Activated CD8-positive, alpha-beta T cell treated with anti-CD3 and anti-CD28 coated beads, Interleukin-2, amount 10 ng/mL, durations not matched to agents 7 days and 5 days (primary cell): Measurements from ENCODE around the gene KCNS3. TPM values are rescaled to one million over a fixed set of nuclear protein-coding genes. Genes with fewer than 3 reads are reported as not detected.
A peak's percentile ranks its signal among the peaks of the same experiment; 100 is the strongest.

Source experiments
- ATAC-seq: fragments of 150-1000 bp; cut with Tn5 transposase; one replicate; pipeline ENCODE4 v1.10.0; 2021; ENCODE audit warnings: moderate library complexity
- CTCF ChIA-PET: fragments of 350-600 bp; sonication (Branson Sonifier 250); formaldehyde crosslinking; loops from one replicate; lab custom pipeline; 2021; ENCODE audit warnings: antibody characterized with exemption; lab: Charles Lee
- POLR2A ChIA-PET: fragments of 350-600 bp; sonication (Branson Sonifier 250); formaldehyde crosslinking; loops from one replicate; lab custom pipeline; 2021; ENCODE audit warnings: antibody characterized with exemption; lab: Charles Lee
- DNase-seq: peaks from one replicate; pipeline ENCODE4 v3.0.0-alpha.2; 2020
- H3K27ac Mint-ChIP-seq: one replicate; pipeline ENCODE4 v1.8.0; 2021; ENCODE audit warnings: mild to moderate bottlenecking, mixed read lengths
- H3K27me3 Mint-ChIP-seq: one replicate; pipeline ENCODE4 v1.8.0; 2021; ENCODE audit warnings: low read depth, mixed read lengths
- H3K36me3 Mint-ChIP-seq: one replicate; pipeline ENCODE4 v1.8.0; 2021; ENCODE audit warnings: low read depth, mixed read lengths
- H3K4me1 Mint-ChIP-seq: one replicate; pipeline ENCODE4 v1.8.0; 2021; ENCODE audit warnings: low read depth, mixed read lengths
- H3K4me3 Mint-ChIP-seq: one replicate; pipeline ENCODE4 v1.8.0; 2021; ENCODE audit warnings: mild to moderate bottlenecking, mixed read lengths
- H3K9me3 Mint-ChIP-seq: one replicate; pipeline ENCODE4 v1.8.0; 2022; ENCODE audit warnings: mixed read lengths; ENCODE audit not compliant: insufficient read depth
- total RNA-seq, 2 experiments: library from RNA; stranded (reverse); gene quantifications; one replicate each; pipeline ENCODE4 v1.2.3, GENCODE V29; 2021

Gene KCNS3
- total RNA-seq = not detected

DNA sequence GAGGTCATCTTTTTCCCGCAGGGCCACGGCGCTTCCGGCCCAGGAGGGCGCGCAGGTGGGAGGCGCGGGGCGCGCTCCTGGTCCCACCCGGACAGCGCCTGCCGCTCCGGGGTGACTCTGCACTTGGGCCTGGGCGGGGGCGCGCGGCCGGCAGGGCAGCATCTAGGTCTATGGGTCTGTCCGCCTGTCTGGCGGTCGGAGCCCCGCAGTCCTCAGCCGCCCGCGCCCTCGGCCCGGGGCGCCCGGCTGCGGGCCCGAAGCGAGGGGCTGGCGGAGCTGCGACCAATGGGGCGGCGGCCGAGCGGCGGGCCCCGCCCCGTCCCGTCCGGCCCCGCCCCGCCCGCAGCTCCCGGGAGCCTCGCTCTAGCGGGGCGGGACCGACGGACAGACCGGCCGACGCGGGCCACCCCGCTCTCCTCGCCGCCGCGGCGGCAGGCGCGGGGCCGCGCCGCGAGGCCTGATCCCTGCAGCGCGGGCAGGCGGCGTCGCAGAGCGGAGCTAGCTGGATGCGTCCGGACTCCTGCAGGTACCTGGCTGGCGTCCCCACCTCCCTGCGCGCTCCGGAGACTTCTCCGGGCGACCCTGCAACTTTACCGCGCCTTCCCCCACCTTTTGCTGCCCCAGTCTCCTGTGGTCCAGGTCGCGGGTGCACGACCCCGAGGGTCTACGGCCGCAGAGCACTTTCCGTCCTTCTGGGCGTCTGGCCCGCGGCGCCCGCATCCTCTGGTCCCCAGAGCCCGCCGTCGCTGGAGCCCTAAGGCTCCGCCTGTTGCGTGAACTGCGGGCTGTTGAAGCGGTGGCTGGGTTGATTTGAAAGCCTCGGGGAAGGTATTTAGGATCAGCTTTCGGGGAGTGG is at the start of gene KCNS3:
Gene KCNS3 (plus strand): TSS at position 387 of the 856 bp plus-strand sequence. CDS start 52,342 bp downstream, outside the sequence.
- ATAC-seq (peak; percentile 92), DNase-seq (peak; percentile 21)
- CTCF ChIA-PET = no interaction called here
- Mint-ChIP-seq H3K36me3 (no peaks in the 10 kb centered on the region), H3K4me1 (peaks cover 11% of the 10 kb centered on the region), H3K27ac (no peak within 1 kb of the TSS), H3K27me3 (peaks cover 60% of the 10 kb centered on the region), H3K4me3 (peak within 1 kb of the TSS; percentile 64), H3K9me3 (no peaks in the 10 kb centered on the region)
- POLR2A ChIA-PET = no interaction called here

GRCh38 chr2:17830053-17831034 is 48.1 kb upstream of the KCNS3 start:
- Mint-ChIP-seq H3K36me3 (no peaks in the 10 kb centered on the region), H3K27me3 (peaks cover 39% of the 10 kb centered on the region), H3K9me3 (no peaks in the 10 kb centered on the region), H3K4me3 (no peak overlapping the region), H3K27ac (no peak overlapping the region), H3K4me1 (peaks cover 3% of the 10 kb centered on the region)
- ChIA-PET POLR2A (no interaction called here), CTCF (interaction anchor here (1.1 to 2.1 kb wide), 5 partner anchors 15 to 184 kb away, joined by 3 to 9 read pairs (median 5); no protein-coding TSS in a partner anchor)
- ATAC-seq (peak; percentile 86), DNase-seq (peak; percentile 60)

DNA sequence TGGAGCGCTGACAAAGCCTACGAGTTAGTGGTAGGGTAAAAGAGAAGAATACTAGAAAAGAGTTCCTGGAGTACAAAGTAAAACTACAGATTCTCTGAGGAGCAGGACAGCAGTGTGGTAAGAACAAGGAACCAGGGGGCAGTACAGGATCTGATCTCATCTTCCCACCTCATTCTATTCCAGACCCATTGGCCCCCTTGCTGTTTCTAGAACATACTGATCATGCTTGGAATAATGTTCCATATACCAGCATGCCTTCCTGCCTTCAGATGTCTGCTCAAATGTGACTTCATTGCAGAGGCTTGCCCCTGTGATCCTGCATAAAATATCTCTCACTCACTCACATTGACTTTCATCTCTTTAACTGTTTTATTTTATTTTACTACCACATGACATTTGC is 43.0 kb upstream of the KCNS3 start:
- H3K36me3 Mint-ChIP-seq = no peaks in the 10 kb centered on the region
- H3K27ac Mint-ChIP-seq = no peak overlapping the region
- no peaks in the 10 kb centered on the region for H3K9me3 Mint-ChIP-seq
- POLR2A ChIA-PET = no interaction called here
- ATAC-seq (no peak), DNase-seq (no peak)
- H3K27me3 Mint-ChIP-seq = peaks cover 37% of the 10 kb centered on the region
- H3K4me3 Mint-ChIP-seq = no peak overlapping the region
- H3K4me1 Mint-ChIP-seq = peaks cover 3% of the 10 kb centered on the region
- CTCF ChIA-PET = no interaction called here

GRCh38 chr2:17839959-17840358 is 38.5 kb upstream of the KCNS3 start:
- CTCF ChIA-PET = no interaction called here
- Mint-ChIP-seq H3K4me3 (no peak overlapping the region), H3K27me3 (peaks cover 27% of the 10 kb centered on the region), H3K4me1 (no peaks in the 10 kb centered on the region), H3K9me3 (no peaks in the 10 kb centered on the region), H3K27ac (no peak overlapping the region), H3K36me3 (no peaks in the 10 kb centered on the region)
- POLR2A ChIA-PET = no interaction called here
- ATAC-seq (no peak), DNase-seq (no peak)

DNA sequence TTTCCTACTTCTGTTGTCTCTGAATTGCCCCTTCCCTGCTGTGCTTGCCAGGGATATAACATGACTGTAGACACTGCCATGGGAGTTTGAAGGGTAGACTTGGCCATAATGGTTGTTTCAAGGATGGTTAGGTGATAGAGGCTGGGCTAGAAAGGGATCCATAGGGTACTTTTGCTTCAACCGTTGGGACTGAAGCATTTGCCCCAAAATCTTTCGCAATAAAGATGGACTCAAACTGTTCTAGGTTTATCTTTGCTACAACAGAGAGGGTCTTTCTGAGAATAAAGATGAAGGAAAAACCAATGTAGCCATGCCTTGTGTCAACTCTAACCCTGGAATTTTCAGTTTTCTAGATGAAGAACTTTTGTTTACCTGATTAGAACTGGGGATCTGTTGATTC is 35.0 kb upstream of the KCNS3 start:
- ATAC-seq = no peak
- Mint-ChIP-seq H3K36me3 (no peaks in the 10 kb centered on the region), H3K4me3 (no peak overlapping the region), H3K4me1 (no peaks in the 10 kb centered on the region), H3K27ac (no peak overlapping the region), H3K9me3 (no peaks in the 10 kb centered on the region), H3K27me3 (peaks cover 20% of the 10 kb centered on the region)
- POLR2A ChIA-PET = no interaction called here
- CTCF ChIA-PET = no interaction called here
- no peak for DNase-seq

DNA sequence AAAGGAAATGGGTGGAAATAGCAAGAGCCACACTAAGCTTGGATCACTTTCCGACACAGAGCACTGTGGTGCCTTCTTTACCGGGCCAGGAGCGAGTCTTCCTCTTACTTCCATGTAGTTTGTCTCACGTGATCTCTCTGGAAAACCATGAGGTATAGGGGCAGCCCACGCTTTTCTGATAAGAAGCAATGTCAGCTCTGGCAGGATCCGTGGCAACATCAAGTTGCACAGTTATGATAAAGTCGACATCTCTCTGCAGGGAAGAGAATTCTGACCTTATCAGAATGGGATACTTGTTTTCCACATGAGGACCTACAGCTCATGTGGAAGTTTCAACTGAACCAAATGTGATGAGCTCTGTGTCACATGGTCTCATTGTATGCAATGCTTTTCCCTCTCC is 32.7 kb upstream of the KCNS3 start:
- H3K9me3 Mint-ChIP-seq = no peaks in the 10 kb centered on the region
- ChIA-PET CTCF (interaction anchor here (0.6 to 1.4 kb wide), 2 partner anchors 15 to 43 kb away, joined by 3 to 6 read pairs; no protein-coding TSS in a partner anchor), POLR2A (interaction anchor here (0.6 kb wide), 1 partner anchor 26 kb away, joined by 3 read pairs; no protein-coding TSS in a partner anchor)
- peaks cover 14% of the 10 kb centered on the region for H3K27me3 Mint-ChIP-seq
- H3K27ac Mint-ChIP-seq = no peak overlapping the region
- DNase-seq = no peak
- no peak for ATAC-seq
- H3K4me1 Mint-ChIP-seq = no peaks in the 10 kb centered on the region
- no peak overlapping the region for H3K4me3 Mint-ChIP-seq
- H3K36me3 Mint-ChIP-seq = no peaks in the 10 kb centered on the region

- ChIA-PET POLR2A (no interaction called here), CTCF (no interaction called here)
- DNase-seq (no peak), ATAC-seq (no peak)
- H3K27me3 Mint-ChIP-seq = peaks cover 11% of the 10 kb centered on the region
- H3K36me3 Mint-ChIP-seq = no peaks in the 10 kb centered on the region
- no peaks in the 10 kb centered on the region for H3K9me3 Mint-ChIP-seq
- no peak overlapping the region for H3K27ac Mint-ChIP-seq
- H3K4me3 Mint-ChIP-seq = no peak overlapping the region
- no peaks in the 10 kb centered on the region for H3K4me1 Mint-ChIP-seq
These were observed 31.8 kb upstream of the KCNS3 start for GRCh38 chr2:17846676-17847075.

DNA sequence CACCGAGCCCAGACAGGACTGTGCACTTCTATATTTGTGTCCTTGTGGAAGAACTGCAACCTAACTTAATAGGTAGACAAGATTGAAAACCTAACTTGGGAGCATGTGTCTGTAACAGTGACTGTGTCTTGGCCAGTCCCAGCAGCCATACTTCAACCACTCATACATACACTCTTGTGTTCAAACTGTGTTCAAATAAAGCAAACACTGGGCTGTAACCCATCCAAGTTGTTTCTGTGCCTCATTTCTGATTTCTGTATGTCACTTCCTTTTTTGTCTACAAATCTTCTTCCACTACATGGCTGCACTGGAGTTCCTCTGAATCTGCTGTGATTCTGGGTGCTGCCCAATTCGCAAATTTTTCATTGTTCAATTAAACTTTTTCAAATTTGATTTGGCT is 31.2 kb upstream of the KCNS3 start:
- ATAC-seq (no peak), DNase-seq (no peak)
- no peak overlapping the region for H3K4me3 Mint-ChIP-seq
- no peaks in the 10 kb centered on the region for H3K9me3 Mint-ChIP-seq
- peaks cover 7% of the 10 kb centered on the region for H3K27me3 Mint-ChIP-seq
- no peaks in the 10 kb centered on the region for H3K4me1 Mint-ChIP-seq
- ChIA-PET CTCF (no interaction called here), POLR2A (no interaction called here)
- H3K36me3 Mint-ChIP-seq = no peaks in the 10 kb centered on the region
- H3K27ac Mint-ChIP-seq = no peak overlapping the region

DNA sequence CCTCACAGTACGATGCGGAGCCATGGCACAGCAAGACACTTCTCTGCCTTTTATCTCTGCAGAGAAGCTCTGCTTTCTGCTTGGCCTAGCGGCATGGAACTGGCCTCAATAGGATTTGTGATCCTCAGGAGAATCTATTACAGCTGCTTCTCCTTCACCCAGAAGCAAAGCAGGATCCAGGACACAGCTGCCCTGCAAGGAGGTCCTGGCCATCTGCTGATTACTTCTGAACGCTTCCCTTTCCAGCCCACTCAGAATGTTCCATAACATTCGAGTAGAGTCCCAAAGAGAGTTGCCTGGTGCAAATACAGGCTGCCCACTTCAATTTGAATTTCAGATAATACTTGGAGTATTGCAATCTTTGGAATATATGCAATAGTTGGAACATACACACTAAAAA is 29.2 kb upstream of the KCNS3 start:
- ATAC-seq = no peak
- ChIA-PET POLR2A (no interaction called here), CTCF (interaction anchor here (0.9 kb wide), 1 partner anchor 130 kb away, joined by 3 read pairs; no protein-coding TSS in a partner anchor)
- Mint-ChIP-seq H3K27me3 (peaks cover 4% of the 10 kb centered on the region), H3K9me3 (no peaks in the 10 kb centered on the region), H3K4me3 (no peak overlapping the region), H3K4me1 (no peaks in the 10 kb centered on the region), H3K36me3 (no peaks in the 10 kb centered on the region), H3K27ac (no peak overlapping the region)
- DNase-seq = no peak

DNA sequence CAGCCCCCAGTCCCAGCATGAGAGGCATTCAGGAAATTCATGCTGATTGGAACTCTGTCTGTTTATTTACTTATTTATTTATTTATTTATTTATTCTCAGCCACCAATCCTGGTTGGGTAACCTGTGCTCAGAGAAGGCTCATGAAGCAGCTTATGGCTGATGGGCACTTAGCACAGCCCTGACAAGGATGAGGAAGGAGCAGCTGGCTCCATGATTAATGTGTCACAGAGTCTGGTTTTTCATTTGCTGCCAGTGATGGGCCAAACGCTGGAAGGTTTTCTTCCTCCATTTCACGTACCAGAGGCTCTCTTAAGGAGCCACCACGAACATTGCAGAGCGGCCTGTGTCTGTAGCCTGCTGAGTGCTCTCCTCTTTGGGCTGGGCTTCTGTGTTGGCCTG is 28.3 kb upstream of the KCNS3 start:
- ChIA-PET CTCF (no interaction called here), POLR2A (no interaction called here)
- ATAC-seq (no peak), DNase-seq (no peak)
- Mint-ChIP-seq H3K9me3 (no peaks in the 10 kb centered on the region), H3K27ac (no peak overlapping the region), H3K27me3 (peaks cover 7% of the 10 kb centered on the region), H3K36me3 (no peaks in the 10 kb centered on the region), H3K4me3 (no peak overlapping the region), H3K4me1 (no peaks in the 10 kb centered on the region)

GRCh38 chr2:17851731-17852585 is 26.5 kb upstream of the KCNS3 start:
- Mint-ChIP-seq H3K27ac (no peak overlapping the region), H3K27me3 (peaks cover 14% of the 10 kb centered on the region), H3K4me3 (no peak overlapping the region), H3K4me1 (no peaks in the 10 kb centered on the region), H3K36me3 (no peaks in the 10 kb centered on the region), H3K9me3 (no peaks in the 10 kb centered on the region)
- ChIA-PET POLR2A (no interaction called here), CTCF (interaction anchor here (0.9 kb wide), 1 partner anchor 329 kb away, joined by 4 read pairs; no protein-coding TSS in a partner anchor)
- ATAC-seq (no peak), DNase-seq (peak; percentile 45)
